Stimulated activated CD8-positive, alpha-beta memory T cell treated with anti-CD3 and anti-CD28 coated beads, Interleukin-7, amount 100 ng/mL, for 48 hours (primary cell): Measurements from ENCODE around the gene PTPN6.

Experiments used
- DNase-seq, 2 donors: peaks; one replicate each; pipeline ENCODE4 v3.0.0-alpha.2; 2020; ENCODE audit warnings: low read depth in 1 of 2; ENCODE audit errors: extremely low read depth in 1 of 2

Gene PTPN6

DNA sequence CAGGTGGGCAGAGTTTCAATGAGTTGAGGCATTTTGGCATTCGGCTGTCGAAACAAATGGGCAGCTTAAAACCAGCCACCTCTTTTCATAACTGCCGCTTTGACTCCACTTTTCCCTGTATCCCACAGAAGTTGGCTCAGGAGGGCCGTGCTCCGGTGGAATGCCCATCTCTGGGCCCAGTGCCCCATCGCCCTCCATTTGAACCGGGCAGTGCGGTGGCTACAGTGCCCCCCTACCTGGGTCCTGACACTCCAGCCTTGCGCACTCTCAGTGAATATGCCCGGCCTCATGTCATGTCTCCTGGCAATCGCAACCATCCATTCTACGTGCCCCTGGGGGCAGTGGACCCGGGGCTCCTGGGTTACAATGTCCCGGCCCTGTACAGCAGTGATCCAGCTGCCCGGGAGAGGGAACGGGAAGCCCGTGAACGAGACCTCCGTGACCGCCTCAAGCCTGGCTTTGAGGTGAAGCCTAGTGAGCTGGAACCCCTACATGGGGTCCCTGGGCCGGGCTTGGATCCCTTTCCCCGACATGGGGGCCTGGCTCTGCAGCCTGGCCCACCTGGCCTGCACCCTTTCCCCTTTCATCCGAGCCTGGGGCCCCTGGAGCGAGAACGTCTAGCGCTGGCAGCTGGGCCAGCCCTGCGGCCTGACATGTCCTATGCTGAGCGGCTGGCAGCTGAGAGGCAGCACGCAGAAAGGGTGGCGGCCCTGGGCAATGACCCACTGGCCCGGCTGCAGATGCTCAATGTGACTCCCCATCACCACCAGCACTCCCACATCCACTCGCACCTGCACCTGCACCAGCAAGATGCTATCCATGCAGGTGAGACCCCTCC is 12.6 kb upstream of the PTPN6 start:
- DNase-seq, result no peak

GRCh38 chr12:6939191-6939540 is 12.0 kb upstream of the PTPN6 start:
- no peak for DNase-seq

DNA sequence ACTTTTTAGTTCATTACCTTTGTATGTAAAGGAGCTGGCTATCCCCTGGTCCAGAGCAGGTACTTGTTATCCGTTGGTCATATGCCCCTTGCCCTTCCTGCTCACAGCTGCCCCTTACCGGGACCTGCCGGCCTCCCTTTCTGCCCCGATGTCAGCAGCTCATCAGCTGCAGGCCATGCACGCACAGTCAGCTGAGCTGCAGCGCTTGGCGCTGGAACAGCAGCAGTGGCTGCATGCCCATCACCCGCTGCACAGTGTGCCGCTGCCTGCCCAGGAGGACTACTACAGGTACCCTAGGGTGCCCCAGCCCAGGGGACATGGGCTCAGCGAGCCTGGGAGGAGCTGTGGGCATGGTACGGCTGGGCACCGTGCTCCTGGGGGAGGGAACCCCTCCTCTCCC is 9.9 kb upstream of the PTPN6 start:
- no peak for DNase-seq

GRCh38 chr12:6941782-6942181 is 9.4 kb upstream of the PTPN6 start:
- DNase-seq, result no peak

DNA sequence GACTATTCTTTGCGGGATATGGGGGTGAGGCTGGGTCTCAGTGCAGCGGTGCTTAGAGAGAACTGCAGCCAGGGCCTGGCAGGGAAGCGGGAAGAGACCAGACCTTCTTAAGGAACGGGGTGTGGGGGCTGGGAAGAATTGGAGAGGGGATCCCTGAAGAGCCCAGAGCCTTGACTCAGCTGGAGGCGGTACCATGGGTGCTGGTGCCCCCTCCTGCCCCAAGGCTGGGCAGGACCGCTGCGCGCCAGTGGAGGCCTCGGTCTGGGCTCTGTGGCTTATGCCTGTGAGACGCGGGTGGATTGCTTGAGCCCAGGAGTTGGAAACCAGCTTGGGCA is 8.9 kb upstream of the PTPN6 start:
- no peak for DNase-seq

DNA sequence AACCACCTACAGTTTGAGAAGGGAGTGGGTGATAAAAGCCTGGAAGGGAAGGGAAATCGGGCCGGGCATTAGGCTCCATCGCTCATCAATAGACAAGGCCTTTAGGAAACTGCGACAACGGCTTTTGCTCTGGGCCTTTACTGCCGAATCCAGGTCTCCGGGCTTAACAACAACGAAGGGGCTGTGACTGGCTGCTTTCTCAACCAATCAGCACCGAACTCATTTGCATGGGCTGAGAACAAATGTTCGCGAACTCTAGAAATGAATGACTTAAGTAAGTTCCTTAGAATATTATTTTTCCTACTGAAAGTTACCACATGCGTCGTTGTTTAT is 7.8 kb upstream of the PTPN6 start:
- DNase-seq, result no peak

GRCh38 chr12:6943722-6944380 is 7.3 kb upstream of the PTPN6 start, which contains the start of the genes C12orf57 and RNU7-1:
C12orf57 (plus strand) TSS chr12:6944022; CDS start chr12:6944122, 100 bp downstream.
RNU7-1 (plus strand) TSS chr12:6943816.
- DNase-seq, result peak; percentile 69 to 74

DNA sequence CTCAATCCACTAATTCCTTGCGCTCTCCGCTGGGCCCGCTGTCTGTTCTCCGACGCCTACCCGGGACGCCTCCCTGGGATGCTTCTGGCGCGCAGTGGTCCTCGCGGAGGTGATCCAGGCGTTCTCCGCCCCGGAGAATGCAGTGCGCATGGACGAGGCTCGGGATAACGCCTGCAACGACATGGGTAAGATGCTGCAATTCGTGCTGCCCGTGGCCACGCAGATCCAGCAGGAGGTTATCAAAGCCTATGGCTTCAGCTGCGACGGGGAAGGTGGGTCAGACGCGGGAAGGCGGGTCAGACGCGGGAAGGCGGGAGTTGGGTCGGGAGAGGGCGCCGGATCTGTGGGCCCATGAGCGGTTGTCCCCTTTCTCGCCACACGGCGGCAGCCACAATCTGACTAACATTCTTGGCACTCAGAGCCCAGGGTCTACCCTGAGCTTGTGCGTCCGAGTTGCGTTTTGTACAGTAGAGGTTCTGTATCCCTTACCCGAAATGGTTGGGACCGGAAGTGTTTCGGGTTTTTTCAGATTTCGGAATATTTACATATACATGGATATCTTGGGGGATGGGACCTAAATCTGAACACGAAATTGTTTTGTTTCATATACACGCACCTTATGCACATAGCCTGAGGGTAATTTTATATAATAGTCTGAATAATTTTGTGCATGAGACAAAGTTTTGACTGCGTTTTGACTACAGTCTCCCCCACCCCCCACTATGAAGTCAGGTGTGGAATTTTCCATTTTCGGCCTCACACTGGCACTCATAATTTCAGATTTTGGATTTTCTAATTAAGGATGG is 6.6 kb upstream of the PTPN6 start:
- DNase-seq, result peak in 1 of 2 donors; percentile 86

DNA sequence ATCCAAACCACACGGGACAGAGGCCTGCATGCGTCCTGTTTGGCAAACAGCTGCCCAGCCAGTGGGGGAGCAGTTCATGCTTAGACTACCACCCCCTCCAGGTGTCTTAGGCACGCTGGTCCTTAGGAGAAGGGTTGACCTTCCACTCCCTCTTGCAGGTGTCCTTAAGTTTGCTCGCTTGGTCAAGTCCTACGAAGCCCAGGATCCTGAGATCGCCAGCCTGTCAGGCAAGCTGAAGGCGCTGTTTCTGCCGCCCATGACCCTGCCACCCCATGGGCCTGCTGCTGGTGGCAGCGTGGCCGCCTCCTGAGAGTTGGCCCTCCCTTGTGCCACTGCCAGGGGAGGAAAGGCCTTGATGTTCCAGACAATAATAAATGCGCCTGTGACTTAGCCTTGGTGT is 5.5 kb upstream of the PTPN6 start:
- DNase-seq, result no peak

DNA sequence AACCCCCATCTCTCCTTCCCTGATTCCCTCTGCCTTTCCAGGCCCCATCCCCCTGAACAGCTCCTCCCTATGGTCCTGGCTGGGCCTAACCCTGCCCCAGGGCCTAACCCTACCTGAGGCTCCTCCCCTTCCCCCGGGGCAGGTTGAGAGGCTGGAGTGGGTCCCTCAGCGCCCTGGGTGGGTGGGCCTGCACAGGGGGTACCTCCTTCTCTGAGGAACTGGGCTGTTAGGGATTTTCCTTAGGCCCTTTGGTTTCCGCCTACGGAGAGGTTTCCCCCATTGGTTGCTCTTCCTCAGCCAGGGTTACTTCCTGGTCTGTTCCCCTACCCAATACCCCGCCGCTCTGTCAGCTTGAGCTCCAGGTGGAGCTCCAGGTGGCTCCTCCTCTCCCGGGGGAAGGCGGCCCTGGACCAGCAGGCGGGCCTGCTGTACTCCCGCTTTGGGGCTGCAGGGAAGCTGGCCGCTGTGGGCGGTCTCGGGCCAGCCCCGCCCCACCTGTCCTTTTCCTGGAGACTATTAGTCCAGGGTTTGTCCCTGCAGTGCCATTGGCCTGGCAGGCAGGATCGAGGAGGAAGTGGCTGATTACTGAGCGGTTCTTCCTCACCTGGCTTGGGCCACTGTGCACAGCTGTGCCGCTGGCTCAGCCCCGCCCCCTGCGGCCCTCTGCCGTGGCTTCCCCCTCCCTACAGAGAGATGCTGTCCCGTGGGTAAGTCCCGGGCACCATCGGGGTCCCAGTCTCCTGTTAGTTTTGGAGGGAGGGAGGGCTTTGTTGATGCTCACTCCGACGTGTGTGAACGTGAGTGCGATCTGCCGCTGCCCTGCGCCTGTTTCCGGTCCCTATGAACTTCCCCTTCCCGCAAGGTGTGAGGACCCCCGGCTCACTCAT is 4.9 kb upstream of the PTPN6 start:
- no peak for DNase-seq

DNA sequence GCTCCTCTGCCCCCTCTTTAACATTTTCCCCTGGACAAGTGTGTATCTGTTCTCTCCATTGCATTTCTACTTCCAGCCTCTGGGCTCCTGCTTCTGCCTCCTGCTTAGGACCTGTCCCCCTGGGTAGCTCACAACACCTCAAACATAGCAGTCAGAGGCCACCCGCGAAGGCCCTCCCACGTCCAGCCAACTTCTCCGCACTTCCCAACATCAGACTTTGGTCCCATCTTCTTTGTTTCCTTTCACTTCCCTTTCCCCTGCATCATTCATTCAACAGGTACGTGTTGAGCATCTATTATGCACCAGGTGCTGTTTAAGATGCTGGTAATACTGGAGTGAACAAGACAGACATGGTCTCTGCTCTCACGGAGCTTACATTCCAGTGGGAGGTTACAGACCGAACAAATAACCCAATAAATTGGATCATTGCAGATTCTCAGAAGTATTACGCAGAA is 4.2 kb upstream of the PTPN6 start:
- no peak for DNase-seq

GRCh38 chr12:6947615-6948014 is 3.5 kb upstream of the PTPN6 start:
- DNase-seq, result no peak

DNA sequence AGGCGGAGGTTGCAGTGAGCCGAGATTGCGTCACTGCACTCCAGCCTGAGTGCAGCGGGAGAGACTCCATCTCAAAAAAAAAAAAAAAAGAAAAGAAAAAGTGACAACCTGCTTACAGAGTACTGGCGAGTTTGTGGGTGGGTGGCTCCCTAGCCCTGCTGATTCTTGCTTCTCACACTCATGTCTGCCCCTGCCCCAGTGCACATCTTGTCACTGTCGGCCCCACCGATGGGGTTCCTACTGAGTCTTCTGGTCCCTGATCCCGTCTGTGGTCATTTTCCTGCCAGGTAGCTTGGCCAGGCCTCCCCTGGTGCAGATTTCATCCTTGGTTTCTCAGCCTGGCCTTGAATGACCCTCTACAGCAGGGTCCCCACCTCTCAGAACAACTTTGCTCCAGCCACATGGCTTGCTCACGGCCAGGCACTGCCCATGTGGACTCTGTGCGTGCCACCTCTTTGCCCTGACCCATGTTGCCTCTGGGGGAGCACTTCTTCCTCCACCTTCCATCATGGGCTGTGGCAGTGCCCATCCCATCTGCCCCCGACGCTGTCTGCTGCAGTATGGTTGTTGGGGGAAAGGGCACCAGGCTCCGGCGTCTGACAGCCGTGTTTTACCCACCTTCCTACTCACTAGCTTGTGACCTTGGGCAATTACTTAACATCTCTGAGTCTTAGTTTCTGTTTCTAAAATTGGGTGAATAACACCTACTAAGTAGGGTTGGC is 2.1 kb upstream of the PTPN6 start:
- no peak for DNase-seq

GRCh38 chr12:6950401-6950801 is 755 bp upstream of the PTPN6 start:
- DNase-seq, result no peak

GRCh38 chr12:6951551-6952120 is 480 bp downstream of the PTPN6 start:
- DNase-seq, result no peak

- DNase-seq, result no peak
Measured at GRCh38 chr12:6952121-6952862, 1.1 kb downstream of the PTPN6 start.

DNA sequence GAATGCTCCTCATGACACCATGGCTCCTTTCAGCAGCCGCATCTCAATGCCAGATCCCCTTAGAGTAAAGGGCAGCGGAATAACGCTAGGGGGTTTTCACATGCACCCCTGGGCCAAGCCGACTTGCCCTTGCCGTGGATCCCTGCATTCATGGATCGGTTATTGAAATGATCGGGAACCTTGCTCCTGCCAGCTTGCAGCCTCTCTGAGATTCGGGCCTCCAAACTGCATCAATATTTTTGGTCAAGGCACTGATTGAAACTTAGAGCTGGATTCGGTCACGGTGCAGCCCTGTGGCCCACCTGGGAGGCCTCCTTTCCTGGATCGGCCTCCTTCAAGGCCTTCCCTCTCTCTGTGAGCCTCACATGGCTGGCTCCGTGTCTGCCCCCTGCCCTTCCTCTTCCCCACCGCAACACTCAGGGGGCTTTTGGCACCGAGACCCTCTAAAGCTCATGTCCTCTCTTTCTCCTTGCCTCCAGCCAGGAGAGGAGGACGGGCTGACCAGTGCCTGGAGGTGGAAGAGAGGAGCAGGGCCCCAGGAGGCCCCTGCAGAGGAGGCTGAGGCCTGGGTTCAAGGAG is 1.8 kb downstream of the PTPN6 start:
- DNase-seq, result no peak

DNA sequence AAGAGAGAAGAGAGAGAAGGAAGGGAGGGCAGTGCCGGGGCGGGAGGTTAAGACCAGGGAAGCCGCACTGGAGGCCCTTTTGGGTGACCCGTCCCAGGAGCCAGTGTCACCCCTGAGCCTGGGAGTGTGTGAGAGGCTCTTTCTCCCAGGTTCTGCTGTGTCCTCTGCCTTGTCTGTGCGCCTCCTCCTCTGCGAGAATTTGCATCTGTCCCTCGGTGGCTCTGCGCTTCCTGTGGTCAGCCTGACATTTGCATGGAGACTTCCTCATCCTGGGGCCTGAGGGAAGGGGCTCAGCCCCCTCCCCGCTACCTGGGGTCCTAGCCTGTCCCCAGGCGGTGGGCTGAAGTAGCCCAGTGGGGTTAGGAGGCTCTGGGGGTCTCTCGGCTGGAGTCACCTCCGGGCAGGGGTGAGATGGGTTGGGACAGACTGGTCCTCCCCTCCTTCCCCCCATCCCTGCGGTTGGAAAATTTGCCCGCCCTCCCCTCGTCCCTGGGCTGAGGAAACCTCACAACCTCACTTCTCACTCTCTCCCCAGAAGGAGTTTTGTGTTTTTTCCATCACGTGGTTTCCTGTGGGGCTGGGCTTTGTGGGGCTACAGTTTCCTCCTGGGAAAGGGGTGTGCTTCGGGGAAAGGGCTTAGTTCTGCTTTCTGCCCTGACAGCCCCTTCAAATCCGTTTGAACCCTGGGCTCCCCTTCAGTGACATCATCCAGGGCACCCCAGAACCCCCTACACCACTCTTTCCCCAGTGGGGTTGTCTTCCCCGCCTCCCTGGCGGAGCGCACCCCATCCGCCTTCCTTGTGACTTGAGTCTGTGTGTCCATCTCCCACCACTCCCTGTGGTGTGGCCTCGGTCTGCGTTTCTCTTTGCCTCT is 2.5 kb downstream of the PTPN6 start:
- DNase-seq, result peak; percentile 82 to 85
